Fibroblast of mammary gland (primary cell): ENCODE measurements around the gene STKLD1.
"Not testable (repeated sequence)": the region's sequence is repeated elsewhere in the genome, so short reads cannot be mapped to it uniquely, and the experiment has no call there.

Source experiments
- DNase-seq: peaks from one replicate; pipeline ENCODE4 v3.0.0-alpha.2; 2010; ENCODE audit warnings: low read depth
- H3K4me3 ChIP-seq: 2 replicates; pipeline ENCODE4 v1.5.1; 2011; ENCODE audit warnings: low read depth, mild to moderate bottlenecking, low read length, moderate library complexity; ENCODE audit not compliant: control insufficient read depth
- TF ChIP-seq, protein P1 (sequence below): conservative IDR thresholded peaks from 2 replicates; pipeline ENCODE4 v1.5.1; 2011; ENCODE audit warnings: low read depth, low read length, inconsistent platforms; ENCODE audit not compliant: control insufficient read depth, insufficient read depth

The STKLD1 gene

DNA sequence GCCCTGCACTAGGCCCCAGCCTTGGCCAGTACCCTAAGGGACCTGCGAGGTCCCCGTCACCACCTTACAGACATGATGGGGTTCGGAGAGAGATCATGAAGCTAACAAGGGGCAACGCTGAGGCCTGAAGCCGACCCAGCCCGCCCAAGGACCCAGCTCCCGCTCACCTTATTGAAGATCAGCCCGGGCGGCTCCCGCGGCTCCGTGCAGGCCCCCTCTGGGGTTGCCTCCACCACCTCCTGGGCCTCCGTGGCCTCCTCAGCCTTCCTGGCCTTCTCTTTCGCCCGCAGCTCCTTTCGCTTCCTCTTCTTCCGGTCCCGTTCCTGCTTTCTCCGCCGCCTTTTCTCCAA lies 43.8 kb upstream of the STKLD1 start:
- no peak overlapping the region for H3K4me3 ChIP-seq
- TF ChIP-seq, protein P1, sequence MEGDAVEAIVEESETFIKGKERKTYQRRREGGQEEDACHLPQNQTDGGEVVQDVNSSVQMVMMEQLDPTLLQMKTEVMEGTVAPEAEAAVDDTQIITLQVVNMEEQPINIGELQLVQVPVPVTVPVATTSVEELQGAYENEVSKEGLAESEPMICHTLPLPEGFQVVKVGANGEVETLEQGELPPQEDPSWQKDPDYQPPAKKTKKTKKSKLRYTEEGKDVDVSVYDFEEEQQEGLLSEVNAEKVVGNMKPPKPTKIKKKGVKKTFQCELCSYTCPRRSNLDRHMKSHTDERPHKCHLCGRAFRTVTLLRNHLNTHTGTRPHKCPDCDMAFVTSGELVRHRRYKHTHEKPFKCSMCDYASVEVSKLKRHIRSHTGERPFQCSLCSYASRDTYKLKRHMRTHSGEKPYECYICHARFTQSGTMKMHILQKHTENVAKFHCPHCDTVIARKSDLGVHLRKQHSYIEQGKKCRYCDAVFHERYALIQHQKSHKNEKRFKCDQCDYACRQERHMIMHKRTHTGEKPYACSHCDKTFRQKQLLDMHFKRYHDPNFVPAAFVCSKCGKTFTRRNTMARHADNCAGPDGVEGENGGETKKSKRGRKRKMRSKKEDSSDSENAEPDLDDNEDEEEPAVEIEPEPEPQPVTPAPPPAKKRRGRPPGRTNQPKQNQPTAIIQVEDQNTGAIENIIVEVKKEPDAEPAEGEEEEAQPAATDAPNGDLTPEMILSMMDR = no peak
- DNase-seq = no peak

GRCh38 chr9:133333011-133333410 lies 43.2 kb upstream of the STKLD1 start:
- TF ChIP-seq, protein P1 = no peak
- H3K4me3 ChIP-seq = no peak overlapping the region
- no peak for DNase-seq

- H3K4me3 ChIP-seq = no peak overlapping the region
- DNase-seq = no peak
- TF ChIP-seq, protein P1 = no peak
Observed at GRCh38 chr9:133333566-133333965, 42.6 kb upstream of the STKLD1 start.

- H3K4me3 ChIP-seq = no peak overlapping the region
- TF ChIP-seq, protein P1 = no peak
- DNase-seq = no peak
Observed at GRCh38 chr9:133334161-133334560, 42.0 kb upstream of the STKLD1 start.

- peak overlapping the region; percentile 95 for H3K4me3 ChIP-seq
Observed at GRCh38 chr9:133334888-133335287, 41.3 kb upstream of the STKLD1 start.

GRCh38 chr9:133335924-133336811 lies 40.0 kb upstream of the STKLD1 start, which contains the start of gene SURF6:
TSS of gene SURF6 (minus strand) at chr9:133336188. CDS start at chr9:133336132, 56 bp downstream.
- TF ChIP-seq, protein P1 = no peak
- H3K4me3 ChIP-seq = peak within 1 kb of the TSS; percentile 95

More at GRCh38 chr9:133334888-133335287, 41.3 kb upstream of the STKLD1 start:
- DNase-seq = not testable (repeated sequence)

DNA sequence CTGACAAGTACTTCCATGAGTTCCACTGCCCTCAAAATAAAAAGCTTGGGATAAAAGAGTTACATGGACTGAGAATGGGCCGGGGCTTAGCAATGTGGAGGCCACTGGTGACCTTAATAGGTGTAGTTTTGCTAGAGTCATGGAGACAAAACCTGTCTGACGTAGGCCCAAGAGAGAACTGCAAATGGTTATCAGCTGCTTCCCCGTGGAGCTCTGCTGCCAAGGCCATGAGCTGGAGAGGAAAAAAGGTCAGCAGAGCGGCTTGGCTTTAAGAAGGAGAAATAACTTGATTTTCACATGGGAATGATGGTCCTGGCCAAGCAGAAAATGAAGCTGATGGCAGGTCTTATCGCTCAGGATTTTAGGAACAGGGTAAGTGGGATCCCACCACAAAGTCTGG lies 36.5 kb upstream of the STKLD1 start:
- no peak overlapping the region for H3K4me3 ChIP-seq
- TF ChIP-seq, protein P1 = no peak
- no peak for DNase-seq

More at GRCh38 chr9:133335924-133336811, 40.0 kb upstream of the STKLD1 start, which contains the start of gene SURF6:
- DNase-seq = peak; percentile 80
